Keratinocyte (primary cell): ENCODE results near the gene VAMP5. TPM values are rescaled to one million over a fixed set of nuclear protein-coding genes. Genes with fewer than 3 reads are reported as not detected.

Source experiments
- DNase-seq: peaks from one replicate; pipeline ENCODE4 v3.0.0-alpha.2; 2011; ENCODE audit warnings: low read depth, missing footprints, low spot score
- FAIRE-seq: peaks from 2 replicates; lab custom pipeline; 2011; peaks lifted over from hg19 to GRCh38; lab: Jason Lieb, UNC
- H2AFZ ChIP-seq: 2 replicates; pipeline ENCODE4 v1.6.0; 2012; ENCODE audit warnings: low read length, control low read depth, inconsistent platforms; ENCODE audit not compliant: control insufficient read depth
- H3K27ac ChIP-seq: 2 replicates; pipeline ENCODE4 v1.5.1; 2011; ENCODE audit warnings: low read length; ENCODE audit not compliant: control insufficient read depth, insufficient read depth
- H3K27me3 ChIP-seq: 3 replicates; pipeline ENCODE4 v1.6.0; 2011; ENCODE audit warnings: low read length; ENCODE audit not compliant: control insufficient read depth, insufficient read depth; ENCODE audit errors: extremely low read depth
- H3K36me3 ChIP-seq, 2 experiments: 2 replicates in 1 of 2; 3 replicates in 1 of 2; pipeline ENCODE4 v1.5.1; 2011; ENCODE audit warnings: low read length in 2 of 2, mild to moderate bottlenecking in 1 of 2; ENCODE audit not compliant: control insufficient read depth in 2 of 2, insufficient read depth in 2 of 2; ENCODE audit errors: extremely low read depth in 1 of 2
- H3K4me1 ChIP-seq: 3 replicates; pipeline ENCODE4 v1.5.1; 2011; ENCODE audit warnings: low read length; ENCODE audit not compliant: control insufficient read depth, insufficient read depth; ENCODE audit errors: extremely low read depth
- H3K4me2 ChIP-seq: 3 replicates; pipeline ENCODE4 v1.6.0; 2011; ENCODE audit warnings: low read depth, low read length; ENCODE audit not compliant: control insufficient read depth, insufficient read depth; ENCODE audit errors: extremely low read depth
- H3K4me3 ChIP-seq, 3 experiments: fragments of 200-600 bp in 1 of 3; sonication (generic) in 1 of 3; 2 replicates in 2 of 3; 3 replicates in 1 of 3; pipeline ENCODE4 v1.5.1; 2011 to 2016; ENCODE audit warnings: low read length in 3 of 3, mild to moderate bottlenecking in 3 of 3, control low read depth in 2 of 3, inconsistent platforms in 1 of 3, low read depth in 1 of 3, mixed read lengths in 1 of 3, mixed run types in 1 of 3, moderate library complexity in 1 of 3; ENCODE audit not compliant: control insufficient read depth in 2 of 3, insufficient read depth in 2 of 3; ENCODE audit errors: extremely low read depth in 1 of 3
- H3K79me2 ChIP-seq: 2 replicates; pipeline ENCODE4 v1.6.0; 2012; ENCODE audit warnings: low read length; ENCODE audit not compliant: control insufficient read depth, insufficient read depth
- H3K9ac ChIP-seq: 3 replicates; pipeline ENCODE4 v1.6.0; 2011; ENCODE audit warnings: low read length; ENCODE audit not compliant: control insufficient read depth, insufficient read depth; ENCODE audit errors: extremely low read depth
- H3K9me1 ChIP-seq: 3 replicates; pipeline ENCODE4 v1.6.0; 2011; ENCODE audit warnings: low read length; ENCODE audit not compliant: control insufficient read depth, insufficient read depth; ENCODE audit errors: extremely low read depth
- H3K9me3 ChIP-seq: 2 replicates; pipeline ENCODE4 v1.5.1; 2012; ENCODE audit warnings: low read depth, low read length; ENCODE audit not compliant: control insufficient read depth
- H4K20me1 ChIP-seq: 3 replicates; pipeline ENCODE4 v1.6.0; 2011; ENCODE audit warnings: low read length; ENCODE audit not compliant: control insufficient read depth, insufficient read depth; ENCODE audit errors: extremely low read depth
- CTCF ChIP-seq, 3 experiments: IDR thresholded peaks in 1 of 3; conservative IDR thresholded peaks in 1 of 3; optimal IDR thresholded peaks in 1 of 3; 2 replicates in 2 of 3; 3 replicates in 1 of 3; pipeline versions ENCODE3 to v1.5.1; 2011; ENCODE audit warnings: low read length in 3 of 3, mild to moderate bottlenecking in 3 of 3, moderate library complexity in 2 of 3, control low read depth in 1 of 3, inconsistent platforms in 1 of 3; ENCODE audit not compliant: insufficient read depth in 2 of 3; ENCODE audit errors: extremely low read depth in 1 of 3
- EZH2 ChIP-seq: IDR thresholded peaks from one replicate; pipeline ENCODE4 v1.6.1; 2012; ENCODE audit warnings: inconsistent platforms, mild to moderate bottlenecking, low read length, moderate library complexity
- dilution Hi-C: fragments of 300-500 bp; cut with MboI; formaldehyde crosslinking; loops from one replicate; pipeline ENCODE4 v1.7.0; 2020; ENCODE audit warnings: low sequenced_read_pairs; ENCODE audit not compliant: extremely low pct_ligation_motif_present
- polyA plus RNA-seq, 5 experiments: library from polyadenylated mRNA; depleted of rRNA in 3 of 5; stranded (reverse) in 3 of 5; stranded (forward) in 1 of 5; unstranded in 1 of 5; fragments of >200 nt; gene quantifications; 1 replicate in 1 of 5; 2 replicates in 3 of 5; 3 replicates in 1 of 5; pipeline versions ENCODE4 v1.2.1 to v1.2.3, GENCODE V29; 2011 to 2012; ENCODE audit warnings: missing spikeins in 2 of 5, low read depth in 1 of 5, low replicate concordance in 1 of 5

The VAMP5 gene
- polyA plus RNA-seq, 1 donor (not counting 4 experiments of a cell fraction or from before 2014, with no cell fraction given), result 11.0 TPM

DNA sequence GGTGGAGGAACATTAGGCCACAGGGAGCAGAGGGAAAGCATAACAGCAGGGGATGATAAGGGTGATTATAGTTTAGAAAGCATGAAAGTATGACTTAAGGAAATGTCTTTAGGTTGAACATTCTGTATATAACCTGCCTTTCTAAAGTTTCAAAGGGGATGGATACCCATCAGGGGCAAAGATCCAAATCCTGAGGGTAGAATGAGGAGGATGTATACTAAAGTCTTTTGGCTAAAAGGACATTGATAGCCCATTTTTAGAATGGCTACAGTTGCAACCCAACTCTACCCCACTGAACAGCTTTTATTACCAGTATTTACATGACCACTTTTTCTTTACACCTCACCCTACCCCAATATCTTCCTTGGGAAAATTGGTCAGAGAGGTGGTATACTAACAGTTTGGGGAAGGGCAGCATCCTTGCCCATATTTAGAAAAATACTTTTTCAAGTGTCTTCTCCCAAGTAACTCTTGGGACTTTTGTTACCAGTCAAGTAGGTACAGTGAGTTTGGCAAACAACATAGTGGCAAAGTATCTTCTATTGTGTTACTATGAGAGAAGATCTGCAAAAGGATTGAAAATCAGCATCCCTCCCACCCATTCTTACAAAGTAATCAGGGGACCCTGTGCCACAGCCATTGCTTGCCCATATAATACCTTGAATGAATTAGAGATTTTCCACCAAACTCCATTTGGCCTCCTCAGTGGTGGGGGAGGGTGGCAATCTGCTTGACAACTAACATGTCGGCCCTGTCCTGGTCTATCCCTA is 37.0 kb upstream of the VAMP5 start:
- peaks cover 21% of the 10 kb centered on the region for H4K20me1 ChIP-seq
- H3K79me2 ChIP-seq, result peaks cover 8% of the 10 kb centered on the region
- DNase-seq (no peak), FAIRE-seq (no peak)
- H3K9me1 ChIP-seq, result peaks cover 2% of the 10 kb centered on the region
- no peak overlapping the region for H2AFZ ChIP-seq
- H3K27ac ChIP-seq, result peak overlapping the region; percentile 50
- peaks cover 22 to 43% of the 10 kb centered on the region in 2 experiments for H3K36me3 ChIP-seq
- H3K4me1 ChIP-seq, result peaks cover 34% of the 10 kb centered on the region
- H3K4me3 ChIP-seq, result no peak overlapping the region
- no peak overlapping the region for H3K4me2 ChIP-seq
- dilution Hi-C loops, result no loop called here
- H3K27me3 ChIP-seq, result no peaks in the 10 kb centered on the region
- no peaks in the 10 kb centered on the region for H3K9me3 ChIP-seq
- no peak overlapping the region for H3K9ac ChIP-seq
- TF ChIP-seq CTCF (optimal IDR thresholded peaks at IDR 0.05 in 1 of 3, IDR thresholded peaks at IDR 0.05 in 1 of 3, conservative IDR thresholded peaks at IDR 0.05 in 1 of 3; ENCODE audit: extremely low read depth in 1 of 3, insufficient read depth in 2 of 3, low read length in 3 of 3), result no peak
- no peak for TF ChIP-seq EZH2

DNA sequence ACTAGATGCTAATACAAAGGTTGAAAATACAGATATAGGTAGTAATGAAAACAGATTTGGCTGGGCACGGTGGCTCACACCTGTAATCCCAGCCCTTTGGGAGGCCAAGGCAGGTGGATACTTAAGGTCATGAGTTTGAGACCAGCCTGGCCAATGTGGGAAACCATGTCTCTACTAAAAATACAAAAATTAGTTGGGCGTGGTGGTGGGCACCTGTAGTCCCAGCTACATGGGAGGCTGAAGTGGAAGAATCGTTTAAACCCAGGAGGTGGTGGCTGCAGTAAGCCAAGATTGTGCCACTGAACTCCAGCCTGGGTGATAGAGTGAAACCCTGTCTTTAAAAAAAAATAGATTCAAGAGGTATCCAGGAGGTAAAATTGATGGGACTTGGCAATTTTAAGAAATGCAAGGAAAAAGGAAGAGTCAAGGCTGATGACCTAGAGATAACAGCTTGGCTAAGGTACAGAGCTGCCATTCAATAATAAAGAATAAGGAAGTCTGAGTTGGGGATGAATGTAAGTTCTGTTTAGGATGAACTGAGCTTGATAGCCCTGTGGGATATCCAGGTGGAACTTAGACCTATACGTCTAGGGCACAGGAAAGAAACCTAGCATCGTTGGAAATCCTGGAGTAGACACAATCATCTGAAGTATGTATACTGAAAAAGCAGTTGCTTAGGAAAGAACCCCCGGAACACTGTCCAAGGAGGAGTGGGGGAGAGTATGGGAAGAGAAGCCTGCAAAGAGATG is 36.2 kb upstream of the VAMP5 start:
- Histone ChIP-seq H3K9me1 (no peaks in the 10 kb centered on the region), H3K9ac (no peak overlapping the region), H3K4me3 (no peak overlapping the region), H3K27ac (no peak overlapping the region), H3K36me3 (peaks cover 26 to 38% of the 10 kb centered on the region in 2 experiments), H3K27me3 (no peaks in the 10 kb centered on the region), H3K4me1 (peaks cover 26% of the 10 kb centered on the region), H3K9me3 (no peaks in the 10 kb centered on the region), H4K20me1 (peaks cover 14% of the 10 kb centered on the region), H3K79me2 (peaks cover 2% of the 10 kb centered on the region), H3K4me2 (no peak overlapping the region), H2AFZ (no peak overlapping the region)
- DNase-seq (no peak), FAIRE-seq (no peak)
- dilution Hi-C loops, result no loop called here
- no peak for TF ChIP-seq CTCF (optimal IDR thresholded peaks at IDR 0.05 in 1 of 3, IDR thresholded peaks at IDR 0.05 in 1 of 3, conservative IDR thresholded peaks at IDR 0.05 in 1 of 3; ENCODE audit: extremely low read depth in 1 of 3, insufficient read depth in 2 of 3, low read length in 3 of 3)
- TF ChIP-seq EZH2, result no peak
